HepG2 (cell line): ENCODE results near the gene RABEP2. TPM values are rescaled to one million over a fixed set of nuclear protein-coding genes. Genes with fewer than 3 reads are reported as not detected.

Source experiments
- BCL6 ChIP-seq: IDR thresholded peaks from 2 replicates; pipeline ENCODE4 v1.6.1; 2016; ENCODE audit warnings: missing genetic modification reagents, missing compliant biosample characterization
- E2F2 ChIP-seq: sonication (generic); formaldehyde crosslinking; IDR thresholded peaks from 2 replicates; pipeline ENCODE4 v1.4.0; 2020; ENCODE audit warnings: missing genetic modification reagents, borderline replicate concordance
- HDAC1 ChIP-seq: sonication (generic); formaldehyde crosslinking; IDR thresholded peaks from 2 replicates; pipeline ENCODE4 v1.5.1; 2020; ENCODE audit warnings: mild to moderate bottlenecking, missing genetic modification reagents
- KDM4B ChIP-seq: sonication (generic); formaldehyde crosslinking; IDR thresholded peaks from 2 replicates; pipeline ENCODE4 v1.4.0; 2020; ENCODE audit warnings: missing genetic modification reagents
- NR3C1 ChIP-seq: sonication (generic); formaldehyde crosslinking; IDR thresholded peaks from 2 replicates; pipeline ENCODE4 v1.4.0; 2020; ENCODE audit warnings: missing genetic modification reagents
- PREB ChIP-seq: sonication (generic); formaldehyde crosslinking; IDR thresholded peaks from 2 replicates; pipeline ENCODE4 v1.4.0; 2020; ENCODE audit warnings: missing genetic modification reagents
- SKI ChIP-seq: fragments of 450-650 bp; IDR thresholded peaks from one replicate; pipeline ENCODE4 v1.6.1; 2018; ENCODE audit warnings: mild to moderate bottlenecking; ENCODE audit not compliant: partially characterized antibody
- SP4 ChIP-seq: sonication (generic); formaldehyde crosslinking; IDR thresholded peaks from 2 replicates; pipeline ENCODE4 v1.8.1; 2023; ENCODE audit warnings: mild to moderate bottlenecking, missing genetic modification reagents
- TRAFD1 ChIP-seq: sonication (generic); formaldehyde crosslinking; IDR thresholded peaks from 2 replicates; pipeline ENCODE4 v1.5.1; 2020; ENCODE audit warnings: missing genetic modification reagents, mild to moderate bottlenecking, borderline replicate concordance
- ZFP37 ChIP-seq: sonication (generic); formaldehyde crosslinking; IDR thresholded peaks from 2 replicates; pipeline ENCODE4 v1.4.0; 2020; ENCODE audit warnings: missing genetic modification reagents, borderline replicate concordance
- ZMYM3 ChIP-seq: sonication (generic); formaldehyde crosslinking; IDR thresholded peaks from 2 replicates; pipeline ENCODE4 v1.5.1; 2020; ENCODE audit warnings: mild to moderate bottlenecking, missing genetic modification reagents
- ZNF136 ChIP-seq: sonication (generic); formaldehyde crosslinking; IDR thresholded peaks from 2 replicates; pipeline ENCODE4 v1.8.1; 2022; ENCODE audit warnings: low read depth, mild to moderate bottlenecking, moderate library complexity, missing genetic modification reagents
- ZNF407 ChIP-seq: sonication (generic); formaldehyde crosslinking; IDR thresholded peaks from one replicate; pipeline ENCODE4 v1.5.1; 2020; ENCODE audit warnings: mild to moderate bottlenecking, missing genetic modification reagents; ENCODE audit errors: not compliant biosample characterization
- polyA plus RNA-seq, 8 experiments: library from polyadenylated mRNA; depleted of rRNA in 3 of 8; stranded (reverse) in 7 of 8; unstranded in 1 of 8; fragments of >200 nt; fragmentation: Illumina TruSeq in 4 of 8; extraction: Trizol in 4 of 8; gene quantifications; 2 replicates each; pipeline versions ENCODE4 v1.2.1 to v1.2.3, GENCODE V29; 2011 to 2016; ENCODE audit warnings: low read depth in 4 of 8, missing spikeins in 1 of 8, mixed read lengths in 1 of 8; ENCODE audit not compliant: insufficient read depth in 1 of 8
- total RNA-seq, 5 experiments: library from RNA; depleted of rRNA; stranded (reverse); fragments of >200 nt; fragmentation: Illumina TruSeq; extraction: Trizol; gene quantifications; 2 replicates each; pipeline ENCODE4 v1.2.3, GENCODE V29; 2016; ENCODE audit warnings: low read depth in 1 of 5
- TF ChIP-seq, protein P1 (sequence below): sonication (generic); formaldehyde crosslinking; IDR thresholded peaks from 2 replicates; pipeline ENCODE4 v1.5.0; 2020; ENCODE audit warnings: missing genetic modification reagents, mild to moderate bottlenecking, borderline replicate concordance
- TF ChIP-seq, protein P2 (sequence below): sonication (generic); formaldehyde crosslinking; IDR thresholded peaks from 2 replicates; pipeline ENCODE4 v1.4.0; 2020; ENCODE audit warnings: mild to moderate bottlenecking, missing genetic modification reagents

Gene RABEP2
- total and polyA plus RNA-seq, 2 of the 13 experiments (the other 11 are each of a cell fraction or from before 2014, with no cell fraction given), result 10.8 to 18.4 TPM

DNA sequence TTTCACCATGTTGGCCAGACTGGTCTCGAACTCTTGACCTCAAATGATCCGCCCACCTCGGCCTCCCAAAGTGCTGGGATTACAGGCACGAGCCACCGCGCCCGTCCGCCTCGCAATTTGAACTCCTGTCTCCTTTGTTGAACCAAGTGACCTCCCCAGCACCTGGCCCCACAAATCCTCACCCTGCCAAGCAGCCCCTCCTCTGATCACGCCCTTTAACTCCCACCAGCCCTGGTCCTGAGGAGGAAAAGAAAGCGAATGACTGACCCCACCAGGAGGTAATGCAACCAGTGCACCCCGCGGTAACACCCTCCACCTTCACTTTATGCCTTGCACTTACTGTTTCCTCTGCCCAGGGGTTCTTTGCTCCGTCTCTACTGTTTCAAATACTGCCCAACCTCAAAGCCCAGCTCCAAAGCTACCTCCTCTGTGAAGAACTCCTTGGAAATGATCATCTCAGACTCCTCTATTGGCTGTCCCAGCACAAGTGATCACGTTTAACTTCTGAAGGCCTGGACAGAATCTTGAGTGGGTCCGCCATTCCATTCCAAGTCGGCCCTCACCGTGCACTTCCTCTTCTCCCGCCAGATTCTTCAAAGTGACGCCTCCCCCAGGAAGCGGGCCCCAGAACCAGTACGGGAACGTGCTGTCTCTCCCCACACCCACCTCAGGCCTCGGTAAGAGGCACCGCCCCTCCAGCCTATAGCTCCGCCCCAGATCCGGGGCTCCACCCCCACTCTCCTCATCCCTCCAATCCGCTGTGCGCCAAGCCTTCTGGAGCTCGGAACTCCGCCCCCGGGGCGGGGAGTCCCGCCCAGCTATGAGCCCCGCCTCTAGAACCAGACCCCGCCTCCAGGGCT is 11.1 kb upstream of the RABEP2 start (continued):
- TF ChIP-seq, protein P1, sequence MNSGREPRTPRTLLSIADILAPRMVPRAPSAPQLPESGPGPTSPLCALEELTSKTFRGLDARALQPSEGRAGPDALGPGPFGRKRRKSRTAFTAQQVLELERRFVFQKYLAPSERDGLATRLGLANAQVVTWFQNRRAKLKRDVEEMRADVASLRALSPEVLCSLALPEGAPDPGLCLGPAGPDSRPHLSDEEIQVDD (CRISPR knock-in tag), result no peak
- TF ChIP-seq BCL6, result no peak
- TF ChIP-seq TRAFD1 (CRISPR knock-in tag), result no peak
- TF ChIP-seq PREB, result no peak
- no peak for TF ChIP-seq SKI
- TF ChIP-seq, protein P2, sequence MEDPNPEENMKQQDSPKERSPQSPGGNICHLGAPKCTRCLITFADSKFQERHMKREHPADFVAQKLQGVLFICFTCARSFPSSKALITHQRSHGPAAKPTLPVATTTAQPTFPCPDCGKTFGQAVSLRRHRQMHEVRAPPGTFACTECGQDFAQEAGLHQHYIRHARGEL (CRISPR knock-in tag), result no peak
- TF ChIP-seq ZFP37 (CRISPR knock-in tag), result no peak
- TF ChIP-seq ZNF136 (CRISPR knock-in tag), result no peak
- TF ChIP-seq E2F2 (CRISPR knock-in tag), result no peak
- TF ChIP-seq ZMYM3 (CRISPR knock-in tag), result peak; percentile 81
- peak; percentile 95 for TF ChIP-seq SP4 (CRISPR knock-in tag)
- TF ChIP-seq HDAC1, result peak; percentile 68
- TF ChIP-seq ZNF407, result no peak
- TF ChIP-seq NR3C1 (CRISPR knock-in tag), result no peak
- no peak for TF ChIP-seq KDM4B (CRISPR knock-in tag)
